GM19395 (cell line): ENCODE data around the gene C1orf198.

Experiments
- ATAC-seq: cut with Tn5 transposase; IDR thresholded peaks from one replicate; pipeline ENCODE4 v1.9.1; 2021; ENCODE audit warnings: mild to moderate bottlenecking, moderate library complexity; ENCODE audit not compliant: unreplicated experiment

The C1orf198 gene

DNA sequence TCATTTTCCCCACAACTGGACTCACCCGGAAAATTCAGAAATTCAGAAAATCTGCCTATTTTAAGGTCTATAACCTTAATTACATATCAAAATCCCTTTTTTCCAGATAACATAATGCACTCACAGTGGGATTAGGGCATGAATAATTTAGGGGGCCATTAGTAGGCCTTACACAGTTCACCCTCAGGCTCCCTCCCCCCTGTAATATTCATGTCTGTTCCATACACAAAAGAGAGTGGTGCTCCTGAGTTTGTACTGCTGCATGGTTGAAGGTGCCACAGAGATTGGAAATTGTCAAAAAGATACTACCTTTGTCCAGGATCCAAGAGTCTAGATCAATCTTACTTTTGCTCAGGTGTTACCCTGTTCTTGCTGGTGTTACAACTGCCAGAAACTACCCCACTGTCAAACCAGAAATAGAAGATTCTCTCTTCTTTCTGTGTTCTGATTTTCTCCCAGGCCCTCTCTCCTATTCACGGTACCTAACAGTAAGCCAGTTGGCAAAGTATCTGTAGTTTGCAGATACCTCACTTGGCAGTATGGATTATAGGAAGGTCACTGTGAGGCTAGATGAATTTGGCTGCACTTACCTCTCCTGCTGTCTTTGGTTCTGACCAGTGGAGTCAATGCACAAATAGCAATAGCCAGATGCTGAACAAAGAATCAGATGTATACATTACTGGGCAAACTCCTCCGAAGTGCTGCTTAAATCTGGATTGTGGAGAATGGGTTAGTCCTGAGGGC, 53.2 kb downstream of the C1orf198 start:
- no peak for ATAC-seq

DNA sequence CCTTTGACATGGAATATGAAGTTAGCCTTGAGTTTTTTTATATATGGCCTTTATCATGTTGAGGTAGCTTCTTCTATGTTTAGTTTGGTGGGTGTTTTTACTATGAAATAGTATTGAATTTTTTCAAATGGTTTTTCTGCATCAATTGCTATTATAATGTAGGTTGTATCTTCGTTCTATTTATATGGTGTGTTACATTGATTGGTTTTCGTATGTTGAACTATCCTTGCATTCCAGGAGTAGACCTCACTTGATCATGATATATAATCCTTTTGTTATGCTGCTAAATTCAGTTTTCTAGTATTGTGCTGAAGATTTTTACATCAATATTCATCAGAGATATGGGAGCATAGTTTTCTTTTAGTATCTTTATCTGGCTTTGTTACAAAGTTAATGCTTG, 55.8 kb downstream of the C1orf198 start:
- ATAC-seq = no peak

DNA sequence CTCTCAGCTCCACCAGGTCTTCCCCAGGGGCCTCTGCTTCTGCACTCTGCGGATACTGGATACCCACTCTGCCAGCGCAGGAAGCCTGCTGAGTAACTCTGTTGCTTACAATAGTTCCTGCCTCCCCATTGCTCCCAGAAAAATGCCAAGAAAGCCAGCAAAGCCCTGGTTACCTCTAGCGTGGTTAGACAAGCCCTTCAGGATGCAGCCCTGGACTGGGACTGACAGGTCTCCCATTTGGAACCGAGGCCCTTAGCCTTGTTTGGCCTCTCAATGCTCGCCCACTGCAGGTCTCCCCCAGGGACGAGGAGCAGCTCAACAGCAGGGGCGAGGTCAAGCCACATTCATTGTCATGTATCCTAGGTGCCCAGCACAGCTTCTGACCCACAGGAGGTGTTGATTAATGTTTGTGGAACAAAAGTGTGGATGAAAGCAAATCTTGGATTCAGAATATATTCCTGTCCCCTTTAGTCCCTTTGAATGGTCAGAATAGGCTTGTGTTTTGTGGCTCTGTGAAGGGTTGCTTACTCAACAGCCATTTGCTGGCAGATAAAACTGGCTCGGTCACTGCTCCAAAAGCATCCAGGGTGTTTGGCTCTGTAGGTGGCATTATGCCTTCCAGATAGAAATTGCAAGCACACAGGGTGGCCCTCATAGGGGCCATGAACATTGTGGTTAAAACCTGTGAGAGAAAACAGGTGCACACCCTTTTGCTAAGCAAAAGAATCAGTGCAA, 58.9 kb downstream of the C1orf198 start:
- ATAC-seq = no peak

DNA sequence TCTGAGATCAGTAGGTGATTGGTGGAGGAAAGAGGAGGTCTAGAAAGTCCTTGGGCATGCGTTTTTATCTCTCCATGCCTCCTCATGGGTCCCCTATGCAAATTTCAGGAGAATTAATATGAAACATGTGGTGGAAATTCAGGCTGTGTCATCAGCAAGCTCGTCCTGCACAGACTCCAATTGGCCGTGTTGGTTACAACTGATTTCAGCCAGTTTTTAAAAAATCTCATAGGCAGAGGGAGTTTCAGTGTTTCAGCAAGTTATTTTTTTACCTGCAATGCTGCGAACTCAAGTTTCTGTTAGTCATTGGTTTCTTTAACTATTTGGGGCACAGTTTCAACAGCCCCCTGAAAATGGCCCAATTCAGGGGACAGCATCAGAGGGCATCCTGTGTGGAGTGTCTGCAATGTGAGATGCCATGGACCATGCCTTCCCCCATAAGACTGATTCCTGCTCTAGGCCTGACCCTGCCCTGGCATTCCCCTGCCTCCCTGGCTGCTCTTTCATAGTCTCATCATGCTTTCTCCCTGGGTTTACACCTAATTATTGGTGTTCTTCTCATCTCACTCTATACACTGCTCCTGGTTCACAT, 59.9 kb downstream of the C1orf198 start:
- ATAC-seq = no peak

DNA sequence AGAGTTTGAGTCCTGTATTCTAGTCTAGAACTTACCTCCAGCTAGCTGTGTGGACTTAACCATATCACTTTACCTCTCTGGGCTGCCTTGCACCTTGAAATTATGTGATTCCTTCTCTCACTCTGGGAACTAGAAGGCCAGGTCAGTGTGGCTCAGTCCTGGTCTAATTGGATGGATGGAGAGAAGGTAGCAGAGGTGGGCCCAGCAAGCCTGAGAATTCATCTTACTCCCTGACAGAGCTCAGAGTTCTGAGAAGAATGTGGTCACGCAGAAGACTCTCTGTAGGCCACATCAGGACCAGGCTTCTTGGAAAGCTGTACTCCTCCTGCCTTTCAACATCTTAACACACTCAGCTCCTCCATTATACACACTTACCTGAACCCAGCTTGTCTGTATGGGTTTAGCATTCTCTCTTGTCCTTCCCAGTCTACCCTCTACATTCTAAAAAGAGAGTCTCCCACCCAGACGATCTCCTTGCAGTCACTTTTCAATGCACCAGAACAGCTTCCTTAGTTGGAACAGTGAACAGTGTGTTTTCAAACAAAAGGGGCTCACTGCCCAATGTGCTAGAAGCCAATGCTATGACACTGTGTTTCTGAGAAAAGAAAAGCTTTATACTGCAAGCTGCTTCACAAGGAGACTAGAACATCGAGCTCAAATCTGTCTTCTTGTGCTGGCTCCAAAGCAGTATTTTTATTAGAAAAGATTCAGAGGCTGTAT, 60.6 kb downstream of the C1orf198 start:
- ATAC-seq = no peak

DNA sequence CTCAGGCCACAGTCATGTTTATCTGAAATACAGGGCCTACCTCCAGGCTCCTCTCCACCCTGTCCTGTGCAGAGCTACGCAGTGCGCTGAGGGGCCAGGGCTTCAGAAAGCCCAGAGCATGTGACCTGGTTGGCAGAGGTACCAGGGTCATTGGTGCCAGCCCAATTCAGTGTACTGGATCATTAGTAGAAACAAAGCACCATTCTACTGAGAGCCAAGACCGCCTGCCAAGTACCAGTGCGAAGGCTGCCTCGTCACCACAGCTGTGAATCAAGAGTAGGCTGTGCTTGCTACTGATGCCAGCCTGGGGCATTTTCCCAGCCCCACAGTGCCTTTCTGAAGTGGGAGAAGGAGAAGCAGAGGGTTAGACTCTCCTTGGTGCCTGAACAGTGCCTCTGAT, 61.3 kb downstream of the C1orf198 start:
- no peak for ATAC-seq

DNA sequence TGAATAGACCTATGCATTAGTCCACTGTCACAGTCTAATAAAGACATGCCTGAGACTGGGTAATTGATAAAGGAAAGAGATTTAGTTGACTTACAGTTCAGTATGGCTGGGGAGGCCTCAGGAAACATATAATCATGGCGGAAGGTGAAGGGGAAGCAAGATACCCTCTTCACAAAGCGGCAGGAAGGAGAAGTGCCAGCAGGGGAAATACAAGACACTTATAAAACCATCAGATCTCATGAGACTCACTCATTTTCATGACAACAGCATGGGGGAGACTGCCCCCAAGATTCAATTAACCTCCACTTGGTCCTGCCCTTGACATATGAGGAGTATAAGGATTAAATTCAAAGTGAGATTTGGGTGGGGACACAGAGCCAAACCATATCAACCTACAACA, 61.8 kb downstream of the C1orf198 start:
- no peak for ATAC-seq

DNA sequence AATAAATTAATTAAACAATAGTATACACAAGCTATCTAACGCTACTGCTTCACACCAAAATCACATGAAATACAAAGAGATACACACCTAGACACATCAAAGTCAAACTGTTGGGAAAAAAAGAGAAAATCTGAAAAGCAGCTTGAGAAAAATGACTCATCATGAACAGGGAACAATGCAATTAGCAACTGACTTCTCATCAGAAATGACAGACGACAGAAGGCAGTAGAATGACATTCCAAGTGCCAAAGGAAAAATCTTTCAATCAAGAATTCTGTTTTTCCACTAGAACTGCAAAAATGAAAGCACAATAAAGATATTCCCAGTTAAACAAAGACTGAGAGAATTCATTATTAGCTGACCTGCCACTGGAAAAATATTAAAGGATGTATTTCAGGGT, 63.9 kb downstream of the C1orf198 start:
- ATAC-seq = no peak

DNA sequence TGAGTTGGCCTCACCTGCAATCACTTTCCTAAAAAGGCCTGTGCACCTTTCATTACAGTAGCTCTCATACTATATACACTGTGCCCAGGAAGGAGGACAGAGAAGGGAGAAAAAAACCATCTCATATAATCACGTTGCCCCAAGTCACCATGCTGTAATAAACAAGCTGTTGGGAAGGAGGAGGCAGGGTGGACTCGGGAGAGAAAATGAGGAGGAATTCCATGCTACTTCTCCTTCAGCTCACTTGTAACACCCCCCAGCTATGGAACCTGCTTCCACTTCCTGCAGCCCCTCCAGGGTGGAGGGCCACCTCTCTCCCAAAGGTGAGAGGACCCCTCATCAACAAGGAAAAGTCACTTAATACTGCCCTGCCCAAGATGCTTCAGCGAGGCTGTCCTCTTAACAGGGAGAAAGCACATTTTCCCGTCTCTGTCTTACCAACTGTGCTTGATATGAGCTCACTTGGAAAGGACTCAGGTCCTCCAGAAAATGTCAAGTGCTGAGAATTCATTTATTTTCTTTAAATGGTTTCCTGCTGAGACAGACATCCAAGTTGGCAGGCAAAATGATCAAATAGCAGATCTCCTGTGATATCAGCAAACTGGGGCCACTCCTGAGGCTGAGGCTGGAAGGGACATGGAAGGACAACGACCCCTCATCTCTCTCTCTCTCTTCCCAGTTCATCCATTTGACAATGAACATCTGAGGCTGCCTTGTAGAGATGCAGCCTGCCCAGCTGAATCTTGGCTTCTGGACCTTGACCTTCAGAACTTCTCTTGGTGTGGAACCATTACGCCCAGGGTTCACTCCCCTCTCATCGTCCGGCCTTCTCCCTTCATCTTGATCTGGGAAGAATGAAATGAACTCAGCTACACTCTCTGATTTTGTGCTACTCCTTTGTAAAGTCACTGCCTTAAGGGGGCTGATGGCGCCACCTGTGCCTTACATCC, 67.2 kb downstream of the C1orf198 start:
- no peak for ATAC-seq

DNA sequence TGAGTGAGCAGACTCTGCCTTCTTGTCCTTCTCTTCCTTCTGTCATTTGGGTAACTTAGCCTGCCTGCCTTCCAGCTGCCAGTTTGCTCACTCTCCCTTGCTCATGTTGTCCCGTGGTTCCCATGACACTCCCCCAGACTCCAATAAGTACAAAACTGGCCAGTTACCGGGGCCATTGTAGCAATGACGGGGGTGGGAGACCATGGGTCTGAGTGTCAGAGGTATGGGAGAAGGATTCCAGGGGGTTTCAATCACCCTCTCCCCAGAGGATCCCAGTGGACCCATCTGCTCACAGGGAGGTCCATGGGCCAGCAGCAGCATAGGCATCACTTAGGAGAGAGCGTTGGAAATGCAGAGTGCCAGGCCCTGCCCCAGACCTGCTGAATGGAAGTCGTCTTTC, 69.8 kb downstream of the C1orf198 start:
- no peak for ATAC-seq

DNA sequence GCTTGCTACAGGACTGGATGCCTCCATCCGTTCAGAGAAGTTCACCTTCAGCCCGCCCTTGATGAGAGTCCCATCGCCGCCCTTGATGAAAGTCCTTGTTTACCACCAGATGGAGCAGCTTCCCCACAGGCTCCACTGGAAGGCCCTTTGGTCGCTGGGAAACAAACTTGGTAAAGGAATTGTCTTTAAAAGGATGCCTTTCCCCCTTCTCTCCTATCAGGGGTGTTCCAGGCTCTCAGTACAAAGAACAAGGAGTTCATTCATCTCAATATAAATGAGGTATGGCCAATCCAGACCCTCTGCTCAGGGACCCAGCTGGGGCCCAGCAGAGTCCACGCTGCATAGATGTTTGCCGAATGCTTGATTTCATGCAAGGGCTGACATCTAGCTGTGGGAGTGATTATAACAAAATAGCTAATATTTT, 70.4 kb downstream of the C1orf198 start:
- no peak for ATAC-seq

DNA sequence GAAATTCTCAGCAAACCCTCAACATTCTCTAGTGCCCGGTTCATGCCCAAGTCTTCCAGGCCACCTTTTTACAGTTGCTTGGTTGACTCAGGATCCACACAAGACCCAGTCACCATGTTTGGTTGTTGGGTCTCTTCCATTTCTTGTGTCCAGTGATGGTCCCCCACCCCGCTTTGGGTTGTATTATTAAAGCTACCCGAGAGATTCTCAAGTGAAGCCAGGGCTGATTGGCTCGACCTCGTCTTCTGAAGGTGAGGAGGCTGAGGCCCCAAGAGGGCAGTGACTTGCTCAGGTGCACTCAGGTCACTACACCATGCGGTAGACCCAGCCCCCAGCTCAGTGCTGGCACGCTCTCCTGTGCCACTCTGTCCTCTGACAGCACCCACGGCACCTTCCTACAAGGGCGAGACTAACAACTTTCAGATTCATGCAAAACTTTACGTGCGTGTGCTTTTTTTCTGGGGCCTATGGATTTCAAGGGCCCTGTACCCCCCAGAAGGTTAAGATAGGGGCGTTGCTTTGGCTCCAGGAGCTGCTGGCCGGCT, 70.9 kb downstream of the C1orf198 start:
- no peak for ATAC-seq

DNA sequence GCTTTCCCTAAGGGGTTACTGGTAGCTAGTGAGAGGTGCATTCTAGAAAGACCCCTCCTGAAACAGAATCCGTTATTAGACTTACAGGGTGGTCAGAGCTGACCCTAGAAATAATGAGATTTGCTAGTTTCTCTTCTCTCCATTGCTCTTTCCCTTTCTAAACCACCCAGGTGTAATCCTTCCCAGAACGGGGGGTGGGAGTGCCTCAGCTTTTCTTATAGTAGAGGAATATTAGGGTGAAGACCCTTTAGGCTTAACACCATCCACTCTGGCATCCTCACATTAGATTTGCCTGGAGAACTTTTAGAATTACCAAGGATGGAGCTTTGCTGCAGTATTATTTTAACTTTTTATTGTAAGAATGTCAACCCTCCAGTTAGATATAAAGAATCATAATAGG, 71.7 kb downstream of the C1orf198 start:
- no peak for ATAC-seq

DNA sequence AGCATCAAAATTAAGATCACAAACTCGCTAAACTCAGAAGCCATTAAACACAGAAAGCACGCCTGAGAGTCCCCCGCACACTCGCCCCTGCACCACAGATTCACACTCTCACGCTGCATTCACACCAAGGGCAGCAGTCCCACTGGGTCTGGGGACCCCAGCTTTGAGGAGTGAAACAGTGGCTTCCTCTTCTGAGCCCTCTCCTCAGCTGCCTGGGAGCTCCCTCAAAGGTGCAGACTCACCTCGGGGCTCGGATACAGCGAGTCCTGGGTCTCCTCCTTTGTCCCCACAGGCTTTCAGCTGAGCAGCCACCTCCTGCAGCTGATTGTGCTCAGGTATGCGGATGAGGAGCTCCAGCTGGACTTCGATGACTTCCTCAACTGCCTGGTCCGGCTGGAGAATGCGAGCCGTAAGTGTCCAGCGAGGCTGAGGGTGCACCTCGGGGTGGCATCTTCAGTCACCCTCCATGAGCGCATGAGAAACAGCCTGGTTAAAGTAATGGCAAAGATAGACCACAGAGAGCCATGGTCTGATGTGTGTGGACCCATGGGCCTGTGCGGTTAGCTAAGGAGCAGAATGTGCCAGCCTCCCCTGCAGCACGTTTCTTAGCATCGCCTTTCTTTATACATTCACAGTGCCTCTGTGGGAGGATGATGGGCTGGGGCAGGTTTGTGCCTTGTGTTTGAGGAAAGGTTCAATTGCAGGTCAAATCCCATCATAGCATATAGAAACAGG, 73.3 kb downstream of the C1orf198 start:
- no peak for ATAC-seq

DNA sequence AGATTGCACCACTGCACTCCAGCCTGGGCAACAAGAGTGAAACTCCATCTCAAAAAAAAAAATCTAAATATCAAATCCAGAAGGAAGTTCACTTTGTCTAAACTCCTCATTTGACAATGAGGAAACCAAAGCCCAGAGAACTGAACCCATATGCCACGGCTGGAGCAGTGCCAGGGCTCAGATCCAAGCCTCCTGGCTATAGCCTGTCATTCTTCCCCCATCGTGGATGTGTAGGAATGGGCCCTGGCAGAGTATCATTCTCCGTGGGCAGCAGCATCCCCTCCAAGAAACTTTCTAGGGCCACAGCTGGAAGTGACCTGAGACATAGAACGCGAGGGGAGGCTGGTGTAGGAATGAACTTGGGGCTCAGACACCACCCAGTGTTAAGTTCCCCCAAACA, 73.9 kb downstream of the C1orf198 start:
- no peak for ATAC-seq

DNA sequence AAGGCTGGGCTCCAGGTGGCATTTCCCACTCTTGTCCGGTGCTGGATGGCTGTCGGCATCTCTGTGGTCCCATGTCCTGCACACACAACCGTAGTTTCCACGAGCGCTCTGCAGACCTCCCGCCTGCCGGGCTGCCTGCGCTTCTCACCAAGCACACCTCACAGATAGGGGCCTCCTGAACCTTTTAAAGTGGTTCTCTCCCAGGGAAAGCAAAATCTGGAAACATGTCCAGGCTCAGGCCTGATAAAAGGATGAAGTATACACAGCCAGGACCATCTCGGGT, 74.9 kb downstream of the C1orf198 start:
- ATAC-seq = no peak

DNA sequence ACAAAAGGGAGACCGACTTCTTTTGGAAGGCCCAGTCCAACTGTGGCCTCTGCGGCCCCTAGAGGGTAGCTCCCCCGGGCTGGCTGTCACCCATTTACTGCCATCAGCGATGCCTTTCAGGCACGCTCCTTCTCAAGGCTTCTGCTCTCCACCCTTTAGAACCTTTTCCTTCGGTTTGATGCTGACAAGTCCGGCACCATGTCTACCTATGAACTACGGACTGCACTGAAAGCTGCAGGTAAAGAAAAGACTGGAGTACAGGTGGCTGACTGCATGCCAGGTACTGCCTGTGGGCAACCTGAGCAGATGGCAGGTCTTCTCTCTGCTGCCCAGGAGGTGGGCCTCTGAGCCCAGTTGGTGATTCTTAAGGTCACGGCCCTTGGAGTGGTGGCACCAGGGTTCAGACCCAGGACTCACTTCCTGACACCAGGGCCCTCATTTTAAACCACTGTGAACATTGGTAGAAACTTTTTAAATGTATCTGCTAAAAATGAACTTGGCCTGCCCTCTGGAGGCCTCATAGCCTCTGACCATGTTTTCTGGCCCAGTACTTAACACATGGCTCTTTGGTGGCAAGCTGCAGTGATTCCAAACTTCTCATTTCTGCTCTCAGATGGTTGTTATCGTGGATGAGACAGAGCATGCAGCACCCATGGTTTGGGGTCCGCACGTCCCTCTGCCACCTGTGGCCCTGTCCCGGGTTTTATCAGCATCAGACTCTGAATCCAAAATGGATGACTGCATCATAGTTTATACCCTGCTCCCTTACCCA, 75.4 kb downstream of the C1orf198 start:
- no peak for ATAC-seq

DNA sequence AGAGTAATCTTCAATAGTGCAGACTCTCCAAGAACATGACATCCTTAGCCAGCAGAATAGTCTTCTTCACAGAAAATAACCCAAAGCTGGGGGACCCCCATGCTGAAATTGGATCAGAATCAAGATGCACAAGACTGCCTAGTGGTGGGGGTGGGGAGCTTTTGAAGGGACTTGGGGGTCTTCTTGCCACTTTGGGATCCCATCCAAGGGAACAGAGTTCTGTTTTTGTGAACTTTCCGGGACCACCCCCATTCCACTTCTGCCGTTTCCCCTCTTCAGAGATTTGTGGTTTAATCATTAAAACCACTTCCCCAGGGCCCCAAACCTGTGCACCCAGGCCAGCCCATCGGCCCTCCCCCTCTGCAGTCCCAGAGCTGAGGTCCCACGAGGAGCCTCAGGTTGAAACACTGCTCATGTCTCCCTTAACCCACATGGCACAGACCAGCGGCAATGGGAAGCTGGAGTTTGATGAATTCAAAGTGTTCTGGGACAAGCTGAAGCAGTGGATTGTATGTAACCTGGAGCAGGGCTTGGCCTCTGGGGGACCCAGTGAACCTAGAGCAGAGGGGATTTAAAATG, 76.2 kb downstream of the C1orf198 start:
- ATAC-seq = no peak

DNA sequence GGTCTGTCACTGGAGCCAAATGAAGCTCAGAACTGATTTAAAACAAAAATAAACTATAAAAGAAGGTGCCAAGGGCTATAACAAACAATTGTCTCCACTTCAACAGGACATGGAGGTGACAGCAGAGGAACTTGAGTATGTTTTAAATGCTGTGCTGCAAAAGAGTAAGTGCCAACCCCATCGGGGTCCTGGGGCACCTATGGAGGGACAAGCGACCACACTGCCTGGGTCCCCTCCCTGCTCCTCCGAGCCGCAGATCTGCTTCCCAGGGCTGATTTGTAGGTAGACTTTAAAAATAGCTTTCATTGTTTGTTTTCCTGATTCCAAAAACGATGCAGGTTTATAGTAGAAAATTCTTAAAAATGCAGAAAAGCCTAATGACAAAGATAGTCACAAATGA, 78.3 kb downstream of the C1orf198 start:
- ATAC-seq = no peak
